GM23338 (cell line): ENCODE data around the gene KPNA4. TPM values are rescaled to one million over a fixed set of nuclear protein-coding genes. Genes with fewer than 3 reads are reported as not detected.

Experiments
- ATAC-seq: fragments of 200-7000 bp; cut with Tn5 transposase; 3 replicates; pipeline ENCODE4 v1.9.1; 2020
- DNase-seq: peaks from one replicate; pipeline ENCODE4 v3.0.0-alpha.2; 2015; ENCODE audit warnings: low spot score
- H2AFZ ChIP-seq: fragments of 200-600 bp; sonication (generic); 2 replicates; pipeline ENCODE4 v1.8.0; 2016; ENCODE audit warnings: antibody characterized with exemption, mild to moderate bottlenecking, moderate library complexity
- H3F3A ChIP-seq: fragments of 200-600 bp; sonication (generic); replicated peaks from 2 replicates; pipeline ENCODE4 v1.8.0; 2017; ENCODE audit warnings: antibody characterized with exemption, mixed run types, low read depth
- H3K27ac ChIP-seq: fragments of 200-600 bp; sonication (generic); 2 replicates; pipeline ENCODE4 v1.6.1; 2016; ENCODE audit warnings: low read depth
- H3K27me3 ChIP-seq: fragments of 200-600 bp; sonication (generic); 2 replicates; pipeline ENCODE4 v1.8.0; 2016; ENCODE audit warnings: mild to moderate bottlenecking, mixed run types, moderate library complexity; ENCODE audit not compliant: insufficient read depth
- H3K36me3 ChIP-seq: fragments of 200-600 bp; sonication (generic); 2 replicates; pipeline ENCODE4 v1.8.0; 2016; ENCODE audit warnings: mild to moderate bottlenecking; ENCODE audit not compliant: insufficient read depth
- H3K4me1 ChIP-seq: fragments of 200-600 bp; sonication (generic); 2 replicates; pipeline ENCODE4 v1.8.0; 2016; ENCODE audit warnings: mild to moderate bottlenecking, moderate library complexity; ENCODE audit not compliant: insufficient read depth
- H3K4me2 ChIP-seq: fragments of 200-600 bp; sonication (generic); 2 replicates; pipeline ENCODE4 v1.7.1; 2017; ENCODE audit warnings: mixed run types
- H3K4me3 ChIP-seq: fragments of 200-600 bp; sonication (generic); 2 replicates; pipeline ENCODE4 v1.6.1; 2016; ENCODE audit warnings: mixed run types
- H3K79me2 ChIP-seq: fragments of 200-600 bp; sonication (generic); replicated peaks from 2 replicates; pipeline ENCODE4 v1.8.0; 2017; ENCODE audit warnings: mild to moderate bottlenecking; ENCODE audit not compliant: insufficient read depth
- H3K9me2 ChIP-seq: fragments of 200-600 bp; sonication (generic); 2 replicates; pipeline ENCODE4 v1.8.0; 2017; ENCODE audit not compliant: insufficient read depth
- H4K20me1 ChIP-seq: fragments of 200-600 bp; sonication (generic); replicated peaks from 2 replicates; pipeline ENCODE4 v1.8.0; 2017; ENCODE audit warnings: mild to moderate bottlenecking; ENCODE audit not compliant: insufficient read depth
- H3K27ac Mint-ChIP-seq: 2 replicates; pipeline ENCODE4 v1.8.0; 2020; ENCODE audit warnings: inconsistent platforms, mild to moderate bottlenecking, moderate library complexity, mixed read lengths
- H3K27me3 Mint-ChIP-seq: 3 replicates; pipeline ENCODE4 v1.8.0; 2022; ENCODE audit warnings: low read depth, mild to moderate bottlenecking, moderate library complexity, mixed read lengths, inconsistent platforms; ENCODE audit not compliant: insufficient read depth, poor library complexity
- H3K36me3 Mint-ChIP-seq: 3 replicates; pipeline ENCODE4 v1.8.0; 2021; ENCODE audit warnings: low read depth, mild to moderate bottlenecking, inconsistent platforms, moderate library complexity, mixed read lengths
- H3K4me1 Mint-ChIP-seq: 3 replicates; pipeline ENCODE4 v1.8.0; 2020; ENCODE audit warnings: mild to moderate bottlenecking, inconsistent platforms, mixed read lengths
- H3K4me3 Mint-ChIP-seq: 3 replicates; pipeline ENCODE4 v1.8.0; 2021; ENCODE audit warnings: moderate library complexity, mild to moderate bottlenecking, inconsistent platforms, mixed read lengths
- H3K9me3 Mint-ChIP-seq: 3 replicates; pipeline ENCODE4 v1.8.0; 2020; ENCODE audit warnings: moderate library complexity, mild to moderate bottlenecking, inconsistent platforms, mixed read lengths
- CREB1 ChIP-seq: fragments of 250-450 bp; sonication (Bioruptor Pico); IDR thresholded peaks from 2 replicates; pipeline ENCODE4 v1.5.0; 2020; ENCODE audit warnings: low read depth, mild to moderate bottlenecking, moderate library complexity
- CTCF ChIP-seq, 2 experiments: fragments of 200-600 bp in 1 of 2; sonication (generic) in 1 of 2; conservative IDR thresholded peaks; 2 replicates each; pipeline versions ENCODE4 v1.5.1 to v1.6.1; 2016 to 2017; ENCODE audit warnings: antibody characterized with exemption in 2 of 2, low read depth in 2 of 2, mild to moderate bottlenecking in 2 of 2, moderate library complexity in 1 of 2
- EZH2 ChIP-seq: fragments of 200-600 bp; sonication (generic); IDR thresholded peaks from one replicate; pipeline ENCODE4 v1.8.0; 2017; ENCODE audit warnings: antibody characterized with exemption, mild to moderate bottlenecking, low read depth; ENCODE audit not compliant: unreplicated experiment
- EZH2phosphoT487 ChIP-seq: fragments of 200-600 bp; sonication (generic); IDR thresholded peaks from one replicate; pipeline ENCODE4 v1.8.1; 2018; ENCODE audit warnings: antibody characterized with exemption; ENCODE audit not compliant: unreplicated experiment
- JUNB ChIP-seq: IDR thresholded peaks from one replicate; pipeline ENCODE4 v1.6.1; 2016; ENCODE audit warnings: antibody characterized with exemption; ENCODE audit not compliant: unreplicated experiment
- NANOG ChIP-seq: IDR thresholded peaks from 2 replicates; pipeline ENCODE4 v1.6.1; 2016; ENCODE audit warnings: antibody characterized with exemption, borderline replicate concordance
- POLR2AphosphoS5 ChIP-seq: IDR thresholded peaks from 2 replicates; pipeline ENCODE4 v1.6.1; 2016; ENCODE audit warnings: antibody characterized with exemption, low read depth
- REST ChIP-seq: IDR thresholded peaks from one replicate; pipeline ENCODE4 v1.6.1; 2018; ENCODE audit warnings: antibody characterized with exemption; ENCODE audit not compliant: unreplicated experiment
- STAT1 ChIP-seq: IDR thresholded peaks from one replicate; pipeline ENCODE4 v1.6.1; 2016; ENCODE audit warnings: antibody characterized with exemption; ENCODE audit not compliant: unreplicated experiment
- ZNF114 ChIP-seq: fragments of 250-450 bp; sonication (Bioruptor Pico); IDR thresholded peaks from 2 replicates; pipeline ENCODE4 v1.5.0; 2020; ENCODE audit warnings: mild to moderate bottlenecking, moderate library complexity
- ZNF331 ChIP-seq: fragments of 250-450 bp; sonication (Bioruptor Pico); IDR thresholded peaks from 2 replicates; pipeline ENCODE4 v1.5.0; 2020; ENCODE audit warnings: low read depth, mild to moderate bottlenecking, moderate library complexity
- ZNF462 ChIP-seq: fragments of 250-450 bp; sonication (Bioruptor Pico); IDR thresholded peaks from 2 replicates; pipeline ENCODE4 v1.5.0; 2020; ENCODE audit warnings: mild to moderate bottlenecking, moderate library complexity
- polyA plus RNA-seq: library from polyadenylated mRNA; unstranded; fragments of >200 nt; fragmentation: Nextera tagmentation; extraction: Ambion mirVana; gene quantifications from 2 replicates; pipeline ENCODE4 v1.2.1, GENCODE V29; 2016
- total RNA-seq: library from RNA; depleted of rRNA; stranded (reverse); fragments of >200 nt; shearing (Covaris generic); gene quantifications from 2 replicates; pipeline ENCODE4 v1.2.3, GENCODE V29; 2014
- TF ChIP-seq, protein P1 (sequence below): IDR thresholded peaks from 2 replicates; pipeline ENCODE4 v1.6.1; 2016; ENCODE audit warnings: antibody characterized with exemption

KPNA4 gene
- total and polyA plus RNA-seq, 2 experiments from 2014 or later, result 17.8 to 36.2 TPM

DNA sequence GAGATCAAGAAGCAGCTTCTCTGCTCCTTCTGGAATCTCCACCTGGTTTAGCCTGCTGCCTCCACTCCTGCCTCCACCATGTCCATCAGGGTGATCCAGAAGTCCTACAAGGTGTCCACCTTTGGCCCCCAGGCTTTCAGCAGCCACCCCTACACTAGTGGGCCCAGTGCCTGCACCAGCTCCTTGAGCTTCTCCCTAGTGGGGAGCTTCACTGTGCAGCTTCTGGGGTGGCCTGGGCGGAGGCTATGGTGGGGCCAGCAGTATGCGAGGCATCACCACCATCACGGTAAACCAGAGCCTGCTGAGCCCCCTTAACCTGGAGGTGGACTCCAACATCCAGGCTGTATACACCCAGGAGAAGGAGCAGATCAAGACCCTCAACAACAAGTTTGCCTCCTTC, 2.4 kb upstream of the KPNA4 start:
- no peak overlapping the region for H2AFZ ChIP-seq
- no peak overlapping the region for H3K4me3 Mint-ChIP-seq

More for the DNA sequence above, 2.4 kb upstream of the KPNA4 start:
- Histone ChIP-seq H3F3A (no peaks in the 10 kb centered on the region), H3K79me2 (peaks cover 27% of the 10 kb centered on the region), H3K27ac (no peak overlapping the region), H4K20me1 (peaks cover 17% of the 10 kb centered on the region; the same call in 1 of the 2 replicates), H3K27me3 (no peaks in the 10 kb centered on the region), H3K4me2 (no peak overlapping the region), H3K36me3 (no peaks in the 10 kb centered on the region), H3K9me2 (no peaks in the 10 kb centered on the region), H3K4me1 (peaks cover 19% of the 10 kb centered on the region), H3K4me3 (no peak overlapping the region)
- TF ChIP-seq EZH2 (no peak), ZNF114 (CRISPR knock-in tag) (no peak), CREB1 (CRISPR knock-in tag) (no peak), ZNF331 (CRISPR knock-in tag) (no peak), POLR2AphosphoS5 (no peak), NANOG (no peak), ZNF462 (CRISPR knock-in tag) (no peak), CTCF (conservative IDR thresholded peaks at IDR 0.05; ENCODE audit: low read depth in 2 of 2) (no peak), STAT1 (no peak), JUNB (no peak), REST (no peak), EZH2phosphoT487 (no peak)
- TF ChIP-seq, protein P1, sequence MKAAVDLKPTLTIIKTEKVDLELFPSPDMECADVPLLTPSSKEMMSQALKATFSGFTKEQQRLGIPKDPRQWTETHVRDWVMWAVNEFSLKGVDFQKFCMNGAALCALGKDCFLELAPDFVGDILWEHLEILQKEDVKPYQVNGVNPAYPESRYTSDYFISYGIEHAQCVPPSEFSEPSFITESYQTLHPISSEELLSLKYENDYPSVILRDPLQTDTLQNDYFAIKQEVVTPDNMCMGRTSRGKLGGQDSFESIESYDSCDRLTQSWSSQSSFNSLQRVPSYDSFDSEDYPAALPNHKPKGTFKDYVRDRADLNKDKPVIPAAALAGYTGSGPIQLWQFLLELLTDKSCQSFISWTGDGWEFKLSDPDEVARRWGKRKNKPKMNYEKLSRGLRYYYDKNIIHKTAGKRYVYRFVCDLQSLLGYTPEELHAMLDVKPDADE, result no peak
- peaks cover 10% of the 10 kb centered on the region for H3K27me3 Mint-ChIP-seq
- peaks cover 21% of the 10 kb centered on the region for H3K9me3 Mint-ChIP-seq
- no peak for DNase-seq
- ATAC-seq, result no peak
- peaks cover 43% of the 10 kb centered on the region for H3K36me3 Mint-ChIP-seq
- H3K27ac Mint-ChIP-seq, result no peak overlapping the region
- H3K4me1 Mint-ChIP-seq, result peaks cover 22% of the 10 kb centered on the region
